GM12864 (cell line): ENCODE results near the gene CDH4.

ENCODE experiments used
- DNase-seq: peaks from one replicate; pipeline ENCODE4 v3.0.0-alpha.2; 2011; ENCODE audit warnings: low read depth
- H3K4me3 ChIP-seq: 2 replicates; pipeline ENCODE4 v1.5.1; 2011; ENCODE audit warnings: mild to moderate bottlenecking, low read depth, low read length, control low read depth
- CTCF ChIP-seq: IDR thresholded peaks from 2 replicates; pipeline ENCODE4 v1.5.1; 2011; ENCODE audit warnings: low read depth, mild to moderate bottlenecking, moderate library complexity, low read length, control low read depth, inconsistent platforms; ENCODE audit errors: missing control alignments

CDH4 gene

DNA sequence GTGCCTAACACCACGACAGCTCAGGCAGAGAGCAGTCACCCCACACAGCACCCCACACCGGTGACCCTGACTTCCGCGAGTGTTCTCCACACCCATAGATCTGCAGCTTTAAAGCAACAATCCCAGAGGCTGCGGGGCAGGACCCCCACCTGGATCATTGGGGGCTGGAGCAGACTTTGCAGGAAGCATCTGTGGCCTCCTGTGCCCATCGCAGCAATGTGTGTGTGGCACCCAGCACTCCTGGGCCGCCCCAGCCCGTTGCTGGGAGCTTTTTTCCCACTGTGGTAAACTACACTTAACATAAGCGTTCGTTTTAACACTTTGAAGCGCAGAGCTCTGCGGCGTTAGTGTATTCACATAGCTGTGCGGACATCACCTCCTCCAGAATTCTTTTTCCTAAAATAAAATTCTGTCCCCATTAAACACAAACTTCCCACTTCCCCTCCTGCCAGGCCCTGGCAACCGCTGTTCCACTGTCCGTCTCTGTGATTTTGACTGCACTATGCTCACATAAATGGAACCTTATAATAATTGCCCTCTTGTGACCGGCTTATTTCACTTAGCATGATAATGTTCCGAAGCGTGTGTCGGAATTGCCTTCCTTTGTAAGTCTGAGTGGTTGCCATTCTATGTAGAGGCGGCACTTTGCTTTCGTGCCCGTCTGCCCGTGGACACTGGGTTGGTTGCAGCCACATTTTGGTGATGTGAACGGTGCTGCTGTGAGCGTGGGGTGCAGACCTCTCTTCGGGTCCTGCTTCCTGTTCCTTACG lies 382.5 kb downstream of the CDH4 start:
- DNase-seq = no peak
- no peak for TF ChIP-seq CTCF
- no peak overlapping the region for H3K4me3 ChIP-seq

DNA sequence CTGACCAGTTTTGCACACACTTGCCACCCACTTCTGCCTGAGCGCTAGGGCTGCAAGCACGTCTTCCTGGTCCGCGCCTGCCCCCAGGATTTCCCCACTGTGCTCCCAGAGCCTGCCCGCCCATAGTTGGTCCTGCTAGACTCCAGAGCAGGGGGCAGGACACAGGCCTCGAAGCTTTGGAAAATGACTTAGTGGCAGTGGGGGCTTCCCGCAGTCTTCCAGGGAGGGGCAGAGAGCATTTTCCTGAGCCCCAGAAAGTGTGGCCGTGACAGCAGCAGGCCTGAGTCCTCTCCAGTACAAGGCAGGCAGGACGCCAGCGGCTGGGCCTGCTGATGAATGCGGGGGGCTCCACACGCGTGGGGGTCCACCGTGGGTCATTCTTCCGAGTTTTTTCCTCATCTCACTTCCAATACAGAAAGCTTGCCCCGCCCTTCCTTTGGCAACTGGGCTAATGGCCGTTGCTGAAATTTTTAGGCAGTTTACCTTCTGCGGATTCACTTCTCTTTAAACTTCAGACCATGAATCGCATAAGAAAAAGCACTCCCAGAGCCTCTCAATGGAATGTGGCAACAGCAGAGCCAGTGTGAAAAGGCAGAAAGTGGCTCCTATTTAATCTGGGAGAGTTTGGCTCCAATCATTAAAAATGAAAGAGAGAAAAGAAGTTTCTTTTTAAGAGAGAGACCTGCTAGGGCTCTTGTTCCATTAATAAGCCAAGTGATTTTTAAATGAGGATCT lies 383.8 kb downstream of the CDH4 start:
- no peak for DNase-seq
- TF ChIP-seq CTCF = no peak
- H3K4me3 ChIP-seq = no peak overlapping the region

DNA sequence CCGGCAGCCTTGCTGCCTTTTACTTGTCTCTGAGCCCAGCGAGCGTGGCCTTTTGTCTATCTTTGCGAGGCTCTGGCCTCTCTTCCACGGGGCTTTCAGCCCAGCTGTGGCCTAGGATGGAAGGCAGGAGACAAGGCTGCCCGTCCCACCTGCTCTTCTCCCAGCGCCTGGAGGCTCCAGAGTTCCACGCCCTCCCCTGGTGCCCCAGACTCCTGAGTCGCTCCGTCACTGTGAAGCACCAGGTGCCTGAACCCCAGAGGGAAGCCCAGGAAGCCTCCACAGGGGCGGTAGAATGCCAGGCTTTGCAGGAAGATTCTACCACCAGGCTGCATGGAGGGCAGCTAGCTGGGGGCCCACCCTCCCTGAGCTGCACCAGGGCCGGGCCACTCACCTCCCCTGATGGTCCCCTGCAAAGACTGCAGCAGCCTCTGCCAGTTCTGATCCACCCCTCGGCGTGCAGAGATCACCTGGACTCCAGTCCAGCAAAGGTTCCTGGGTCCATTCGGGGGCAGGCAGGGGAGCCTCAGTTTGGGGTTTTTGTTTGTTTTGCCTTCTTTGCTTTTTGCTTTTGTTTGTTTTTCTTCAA lies 384.6 kb downstream of the CDH4 start:
- DNase-seq = no peak
- H3K4me3 ChIP-seq = no peak overlapping the region
- TF ChIP-seq CTCF = no peak

GRCh38 chr20:61638802-61639585 lies 386.9 kb downstream of the CDH4 start:
- H3K4me3 ChIP-seq = no peak overlapping the region
- no peak for DNase-seq
- no peak for TF ChIP-seq CTCF

DNA sequence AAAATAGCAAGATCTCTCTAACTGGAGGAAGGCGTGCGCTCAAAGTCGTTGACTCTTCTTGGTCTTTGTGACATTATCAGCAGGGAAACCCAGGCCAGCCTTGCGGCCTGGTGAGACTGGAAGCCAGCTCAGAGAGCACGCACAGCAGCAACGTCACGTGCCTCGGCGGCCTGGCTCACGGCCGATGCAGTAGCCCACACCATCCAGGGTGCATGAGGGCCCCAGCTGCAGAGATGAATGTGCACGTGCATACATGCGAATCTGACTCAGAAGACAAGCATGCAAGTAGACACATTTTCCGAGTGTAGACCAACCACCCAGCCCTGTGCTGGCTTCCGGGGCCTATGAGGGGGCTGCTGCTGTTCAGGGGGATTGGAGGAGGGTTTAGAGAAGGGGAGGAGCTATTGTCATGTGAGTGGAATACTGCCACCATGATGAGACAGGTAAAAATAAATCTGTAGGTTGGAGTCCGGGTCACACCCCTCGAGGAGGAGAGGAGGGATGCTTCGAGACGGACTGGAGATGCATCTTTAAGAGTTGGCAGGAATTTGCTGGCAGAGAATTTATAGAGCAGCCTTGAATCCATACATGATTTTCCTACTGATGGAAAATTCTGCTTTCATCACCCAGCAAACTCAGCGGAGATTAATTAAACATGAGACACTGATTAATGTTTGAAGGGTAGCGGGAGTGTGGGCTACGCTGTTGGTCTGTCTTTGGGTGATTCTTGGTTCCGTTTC lies 388.2 kb downstream of the CDH4 start:
- no peak for DNase-seq
- TF ChIP-seq CTCF = no peak
- no peak overlapping the region for H3K4me3 ChIP-seq

DNA sequence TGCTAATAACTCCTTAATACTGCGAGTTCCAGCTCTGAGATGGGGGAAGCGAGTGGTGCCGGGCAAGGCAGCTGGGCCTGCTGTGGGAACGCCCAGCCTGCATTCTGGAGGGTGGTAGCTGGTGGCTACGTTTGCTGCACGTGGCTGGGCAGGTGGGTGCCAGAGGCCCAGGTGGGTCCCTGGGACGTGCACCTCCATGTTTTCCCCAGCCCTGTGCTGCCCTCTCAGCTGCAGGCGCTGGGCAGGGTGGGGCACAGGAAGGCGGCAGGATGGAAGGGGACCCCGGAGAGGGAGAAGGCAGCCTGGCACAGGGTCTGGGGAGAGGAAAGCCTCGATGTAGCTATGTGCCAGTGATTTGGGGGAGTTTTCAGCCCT lies 388.8 kb downstream of the CDH4 start:
- DNase-seq = no peak
- TF ChIP-seq CTCF = no peak
- H3K4me3 ChIP-seq = no peak overlapping the region
